Retinal pigment epithelial cell (primary cell): ENCODE measurements around the gene TMUB1.

Experiments used
- DNase-seq: peaks from one replicate; pipeline ENCODE4 v3.0.0-alpha.2; 2010; ENCODE audit warnings: low read depth
- H3K4me3 ChIP-seq: 2 replicates; pipeline ENCODE4 v1.5.1; 2011; ENCODE audit warnings: mild to moderate bottlenecking, low read length, control low read depth, moderate library complexity
- CTCF ChIP-seq: conservative IDR thresholded peaks from 2 replicates; pipeline ENCODE4 v1.5.1; 2011; ENCODE audit warnings: low read depth, low read length, control low read depth, inconsistent platforms

The TMUB1 gene

GRCh38 chr7:151082141-151083070, 887 bp downstream of the TMUB1 start:
- peak overlapping the region; percentile 72 for H3K4me3 ChIP-seq
- TF ChIP-seq CTCF, result no peak
- DNase-seq, result no peak

GRCh38 chr7:151081170-151082101, 1.9 kb downstream of the TMUB1 start:
- H3K4me3 ChIP-seq, result peak overlapping the region; percentile 72
- DNase-seq, result no peak
- TF ChIP-seq CTCF, result no peak

- DNase-seq, result no peak
Measured at GRCh38 chr7:151080522-151081169, 2.6 kb downstream of the TMUB1 start, which contains the start of gene FASTK. Gene FASTK, minus strand, starts transcription at chr7:151080809. Its CDS starts 43 bp downstream, at chr7:151080766.

GRCh38 chr7:151080067-151080521, 3.2 kb downstream of the TMUB1 start:
- peak overlapping the region; percentile 73 for H3K4me3 ChIP-seq
- TF ChIP-seq CTCF, result no peak
- no peak for DNase-seq

More at GRCh38 chr7:151080522-151081169, 2.6 kb downstream of the TMUB1 start, which contains the start of gene FASTK:
- H3K4me3 ChIP-seq, result peak within 1 kb of the TSS; percentile 73
- TF ChIP-seq CTCF, result no peak

- peak overlapping the region; percentile 73 for H3K4me3 ChIP-seq
- no peak for TF ChIP-seq CTCF
- no peak for DNase-seq
Measured at GRCh38 chr7:151079199-151079910, 3.9 kb downstream of the TMUB1 start.

- no peak overlapping the region for H3K4me3 ChIP-seq
- no peak for DNase-seq
- no peak for TF ChIP-seq CTCF
Measured at GRCh38 chr7:151078233-151079040, 4.9 kb downstream of the TMUB1 start.
